ENCODE results near the gene RNF123. TPM values are rescaled to one million over a fixed set of nuclear protein-coding genes. Genes with fewer than 3 reads are reported as not detected.

RNF123 gene
- total RNA-seq, 1 donor from 2014 or later, result 17.6 TPM

DNA sequence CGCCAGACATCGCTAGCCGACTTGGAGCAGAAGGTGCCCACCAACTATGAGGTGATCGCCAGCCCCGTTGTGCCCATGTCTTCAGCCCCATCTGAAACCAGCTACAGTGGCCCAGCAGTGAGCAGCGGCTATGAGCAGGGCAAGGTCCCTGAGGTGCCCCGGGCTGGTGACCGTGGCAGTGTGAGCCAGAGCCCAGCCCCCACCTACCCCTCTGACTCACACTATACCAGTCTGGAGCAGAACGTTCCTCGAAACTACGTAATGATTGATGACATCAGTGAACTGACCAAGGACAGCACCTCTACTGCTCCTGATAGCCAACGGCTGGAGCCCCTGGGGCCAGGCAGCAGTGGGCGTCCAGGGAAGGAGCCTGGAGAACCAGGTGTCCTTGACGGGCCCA lies 28.1 kb upstream of the RNF123 start:
- TF ChIP-seq, protein P1, sequence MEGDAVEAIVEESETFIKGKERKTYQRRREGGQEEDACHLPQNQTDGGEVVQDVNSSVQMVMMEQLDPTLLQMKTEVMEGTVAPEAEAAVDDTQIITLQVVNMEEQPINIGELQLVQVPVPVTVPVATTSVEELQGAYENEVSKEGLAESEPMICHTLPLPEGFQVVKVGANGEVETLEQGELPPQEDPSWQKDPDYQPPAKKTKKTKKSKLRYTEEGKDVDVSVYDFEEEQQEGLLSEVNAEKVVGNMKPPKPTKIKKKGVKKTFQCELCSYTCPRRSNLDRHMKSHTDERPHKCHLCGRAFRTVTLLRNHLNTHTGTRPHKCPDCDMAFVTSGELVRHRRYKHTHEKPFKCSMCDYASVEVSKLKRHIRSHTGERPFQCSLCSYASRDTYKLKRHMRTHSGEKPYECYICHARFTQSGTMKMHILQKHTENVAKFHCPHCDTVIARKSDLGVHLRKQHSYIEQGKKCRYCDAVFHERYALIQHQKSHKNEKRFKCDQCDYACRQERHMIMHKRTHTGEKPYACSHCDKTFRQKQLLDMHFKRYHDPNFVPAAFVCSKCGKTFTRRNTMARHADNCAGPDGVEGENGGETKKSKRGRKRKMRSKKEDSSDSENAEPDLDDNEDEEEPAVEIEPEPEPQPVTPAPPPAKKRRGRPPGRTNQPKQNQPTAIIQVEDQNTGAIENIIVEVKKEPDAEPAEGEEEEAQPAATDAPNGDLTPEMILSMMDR (IDR thresholded peaks at IDR 0.05; ENCODE audit: insufficient read depth, low read length, severe bottlenecking), result no peak
- H3K27me3 ChIP-seq (ENCODE audit: control insufficient read depth, insufficient read depth, low read length), result no peaks in the 10 kb centered on the region
- FAIRE-seq (no peak), DNase-seq (ENCODE audit: low read depth) (no peak)
- no peak overlapping the region for H3K4me3 ChIP-seq (ENCODE audit: low read depth, low read length)
- no peaks in the 10 kb centered on the region for H3K36me3 ChIP-seq (ENCODE audit: control insufficient read depth, insufficient read depth, low read length)

DNA sequence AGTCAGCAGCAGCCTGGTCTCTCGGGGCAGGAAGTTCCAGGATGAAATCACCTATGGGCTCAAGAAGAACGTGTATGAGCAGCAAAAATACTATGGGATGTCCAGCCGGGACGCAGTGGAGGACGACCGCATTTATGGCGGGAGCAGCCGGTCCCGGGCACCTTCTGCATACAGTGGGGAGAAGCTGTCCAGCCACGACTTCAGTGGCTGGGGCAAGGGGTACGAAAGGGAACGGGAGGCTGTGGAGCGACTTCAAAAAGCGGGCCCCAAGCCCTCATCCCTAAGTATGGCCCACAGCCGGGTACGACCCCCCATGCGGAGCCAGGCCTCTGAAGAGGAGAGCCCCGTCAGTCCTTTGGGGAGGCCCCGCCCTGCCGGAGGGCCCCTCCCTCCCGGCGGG lies 27.3 kb upstream of the RNF123 start:
- H3K36me3 ChIP-seq (ENCODE audit: control insufficient read depth, insufficient read depth, low read length), result no peaks in the 10 kb centered on the region
- TF ChIP-seq, protein P1 (IDR thresholded peaks at IDR 0.05; ENCODE audit: insufficient read depth, low read length, severe bottlenecking), result no peak
- no peak for FAIRE-seq
- no peaks in the 10 kb centered on the region for H3K27me3 ChIP-seq (ENCODE audit: control insufficient read depth, insufficient read depth, low read length)
- H3K4me3 ChIP-seq (ENCODE audit: low read depth, low read length), result no peak overlapping the region
- no peak for DNase-seq (ENCODE audit: low read depth)

DNA sequence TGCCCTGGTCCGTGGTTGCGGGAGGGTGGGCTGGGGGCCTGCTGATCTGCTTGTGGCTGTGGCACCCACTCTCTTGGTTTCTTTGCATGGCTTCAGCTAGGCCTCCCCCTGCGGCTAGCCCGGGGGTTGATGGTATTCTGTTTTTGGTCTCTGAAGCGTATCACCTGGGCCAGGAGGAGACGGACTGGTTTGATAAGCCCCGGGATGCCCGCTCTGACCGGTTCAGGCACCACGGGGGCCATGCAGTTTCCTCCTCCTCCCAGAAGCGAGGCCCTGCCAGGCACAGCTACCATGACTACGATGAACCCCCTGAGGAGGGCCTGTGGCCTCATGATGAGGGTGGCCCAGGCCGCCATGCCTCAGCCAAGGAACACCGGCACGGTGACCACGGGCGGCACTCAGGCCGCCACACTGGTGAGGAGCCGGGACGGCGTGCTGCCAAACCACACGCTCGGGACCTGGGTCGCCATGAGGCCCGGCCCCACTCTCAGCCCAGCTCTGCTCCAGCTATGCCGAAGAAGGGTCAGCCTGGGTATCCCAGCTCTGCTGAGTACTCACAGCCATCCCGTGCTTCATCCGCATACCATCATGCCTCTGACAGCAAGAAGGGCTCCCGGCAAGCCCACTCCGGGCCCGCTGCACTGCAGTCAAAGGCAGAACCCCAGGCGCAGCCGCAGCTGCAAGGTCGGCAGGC lies 26.5 kb upstream of the RNF123 start:
- FAIRE-seq, result no peak

DNA sequence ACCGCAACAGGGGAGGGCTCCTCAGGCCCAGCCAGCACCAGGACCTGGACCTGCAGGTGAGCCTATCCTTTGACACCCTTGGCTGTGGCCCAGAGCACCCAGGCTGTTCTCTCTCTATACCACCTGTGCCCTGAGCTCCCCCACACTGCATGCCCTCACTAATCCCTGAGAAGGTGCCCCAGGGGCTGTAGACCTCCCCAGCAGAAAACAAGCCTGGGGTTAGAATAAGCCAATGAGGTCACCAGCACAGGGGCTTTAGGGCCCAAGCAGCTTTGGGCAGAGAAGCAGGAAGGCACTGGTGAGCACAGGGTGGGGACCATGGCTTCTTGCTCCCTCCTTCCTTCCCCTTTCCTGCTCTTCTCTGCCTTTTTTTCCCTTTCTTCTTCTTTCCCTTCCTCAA lies 25.5 kb upstream of the RNF123 start:
- Histone ChIP-seq H3K27me3 (ENCODE audit: control insufficient read depth, insufficient read depth, low read length) (no peaks in the 10 kb centered on the region), H3K4me3 (ENCODE audit: low read depth, low read length) (no peak overlapping the region), H3K36me3 (ENCODE audit: control insufficient read depth, insufficient read depth, low read length) (no peaks in the 10 kb centered on the region)
- FAIRE-seq (no peak), DNase-seq (ENCODE audit: low read depth) (no peak)
- TF ChIP-seq, protein P1 (IDR thresholded peaks at IDR 0.05; ENCODE audit: insufficient read depth, low read length, severe bottlenecking), result no peak

More for the DNA sequence above, 26.5 kb upstream of the RNF123 start:
- Histone ChIP-seq H3K27me3 (ENCODE audit: control insufficient read depth, insufficient read depth, low read length) (no peaks in the 10 kb centered on the region), H3K36me3 (ENCODE audit: control insufficient read depth, insufficient read depth, low read length) (no peaks in the 10 kb centered on the region), H3K4me3 (ENCODE audit: low read depth, low read length) (no peak overlapping the region)
- TF ChIP-seq, protein P1 (IDR thresholded peaks at IDR 0.05; ENCODE audit: insufficient read depth, low read length, severe bottlenecking), result no peak
- no peak for DNase-seq (ENCODE audit: low read depth)

DNA sequence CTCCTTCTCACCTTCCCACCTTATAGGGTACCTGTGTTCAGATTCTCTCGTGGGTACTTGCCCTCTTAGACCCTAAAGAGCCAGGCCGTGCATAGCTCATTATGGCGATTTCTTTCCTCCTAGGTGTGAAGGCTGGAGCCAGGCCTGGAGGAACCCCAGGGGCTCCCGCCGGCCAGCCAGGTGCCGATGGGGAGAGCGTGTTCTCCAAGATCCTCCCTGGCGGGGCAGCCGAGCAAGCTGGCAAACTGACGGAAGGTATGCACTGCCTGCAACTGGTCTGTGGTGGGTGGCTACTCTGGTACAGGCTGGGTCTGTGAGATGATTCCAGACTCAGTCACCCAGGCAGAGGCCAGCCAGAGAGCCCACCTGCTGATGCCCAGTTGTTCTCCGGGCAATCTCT lies 25.1 kb upstream of the RNF123 start:
- Histone ChIP-seq H3K4me3 (ENCODE audit: low read depth, low read length) (no peak overlapping the region), H3K36me3 (ENCODE audit: control insufficient read depth, insufficient read depth, low read length) (no peaks in the 10 kb centered on the region), H3K27me3 (ENCODE audit: control insufficient read depth, insufficient read depth, low read length) (no peaks in the 10 kb centered on the region)
- TF ChIP-seq, protein P1 (IDR thresholded peaks at IDR 0.05; ENCODE audit: insufficient read depth, low read length, severe bottlenecking), result no peak
- FAIRE-seq (no peak), DNase-seq (ENCODE audit: low read depth) (no peak)
